Right hindlimb (tissue), 1 donor: Measurements from ENCODE around the gene EEA1.
"Not testable (repeated sequence)": the region's sequence is repeated elsewhere in the genome, so short reads cannot be mapped to it uniquely, and the experiment has no call there.

Source experiments
- DNase-seq: peaks from one replicate; pipeline ENCODE4 v3.0.0-alpha.2; 2018

Gene EEA1

DNA sequence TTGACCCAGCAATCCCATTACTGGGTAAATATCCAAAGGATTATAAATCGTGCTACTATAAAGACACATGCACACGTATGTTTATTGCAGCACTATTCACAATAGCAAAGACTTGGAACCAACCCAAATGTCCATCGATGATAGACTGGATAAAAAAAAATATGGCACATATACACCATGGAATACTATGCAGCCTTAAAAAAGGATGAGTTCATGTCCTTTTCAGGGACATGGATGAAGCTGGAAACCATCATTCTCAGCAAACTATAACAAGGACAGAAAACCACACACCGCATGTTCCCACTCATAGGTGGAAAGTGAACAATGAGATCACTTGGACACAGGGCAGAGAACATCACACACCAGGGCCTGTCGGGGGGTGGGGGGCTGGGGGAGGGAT is 134.7 kb downstream of the EEA1 start:
- not testable (repeated sequence) for DNase-seq

DNA sequence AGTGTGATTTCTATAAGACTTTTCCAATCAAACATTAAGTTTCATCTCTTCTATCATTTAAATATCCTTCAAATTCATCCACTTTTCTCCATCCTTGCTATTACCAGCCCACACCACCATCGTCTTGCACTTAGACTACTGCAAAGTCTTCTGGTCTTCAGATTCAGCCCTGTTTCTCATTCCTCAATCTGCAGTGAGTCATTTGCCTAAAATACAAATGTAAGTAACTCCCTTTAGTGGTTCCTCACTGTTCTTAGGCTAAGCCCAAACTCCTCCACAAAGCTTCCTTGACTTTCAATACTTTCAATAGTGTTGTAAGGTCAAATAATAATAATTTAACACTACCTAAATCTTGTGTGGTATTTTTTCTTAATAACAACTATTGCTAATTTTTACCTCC is 143.1 kb downstream of the EEA1 start:
- DNase-seq, result no peak

GRCh38 chr12:92785563-92785950 is 143.5 kb downstream of the EEA1 start:
- DNase-seq, result no peak

DNA sequence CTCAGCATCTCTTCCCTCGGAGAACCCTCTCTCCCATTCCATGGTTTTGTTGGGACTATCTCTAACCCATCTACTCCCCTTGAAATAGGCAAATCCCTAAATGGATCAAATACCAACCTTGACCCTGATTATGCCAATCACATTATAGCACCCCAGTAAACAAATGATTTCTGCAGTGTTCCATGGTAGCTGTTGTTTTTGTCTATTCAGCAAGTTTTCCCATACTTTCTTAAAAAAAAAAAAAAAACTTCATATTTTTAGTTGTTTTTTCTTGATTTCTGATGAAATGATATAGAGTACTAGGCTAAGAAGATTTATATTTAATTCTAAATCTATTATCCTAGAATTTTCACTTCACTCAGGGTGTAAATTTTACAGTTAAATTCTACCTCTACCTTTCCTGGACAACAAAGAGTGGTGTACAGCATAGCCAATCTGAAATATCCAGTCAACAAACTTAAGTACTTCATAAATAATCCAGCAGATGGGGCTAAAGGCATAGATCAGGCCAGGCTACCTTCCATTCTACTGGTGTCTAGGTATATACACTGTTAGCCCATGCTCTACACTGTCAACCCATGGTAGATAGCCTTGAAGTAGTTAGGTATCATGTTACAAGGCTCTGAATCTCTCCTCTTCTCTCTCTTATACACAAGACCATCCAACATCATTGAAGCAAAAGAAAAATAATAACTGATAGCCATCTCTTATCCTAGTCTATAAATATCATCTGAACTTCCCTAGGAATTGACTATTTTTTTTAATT is 144.1 kb downstream of the EEA1 start:
- DNase-seq, result no peak

- no peak for DNase-seq
Measured at GRCh38 chr12:92784356-92784755, 144.7 kb downstream of the EEA1 start.

- DNase-seq, result no peak
Measured at GRCh38 chr12:92779902-92780301, 149.2 kb downstream of the EEA1 start.

- no peak for DNase-seq
Measured at GRCh38 chr12:92778525-92778924, 150.6 kb downstream of the EEA1 start.

DNA sequence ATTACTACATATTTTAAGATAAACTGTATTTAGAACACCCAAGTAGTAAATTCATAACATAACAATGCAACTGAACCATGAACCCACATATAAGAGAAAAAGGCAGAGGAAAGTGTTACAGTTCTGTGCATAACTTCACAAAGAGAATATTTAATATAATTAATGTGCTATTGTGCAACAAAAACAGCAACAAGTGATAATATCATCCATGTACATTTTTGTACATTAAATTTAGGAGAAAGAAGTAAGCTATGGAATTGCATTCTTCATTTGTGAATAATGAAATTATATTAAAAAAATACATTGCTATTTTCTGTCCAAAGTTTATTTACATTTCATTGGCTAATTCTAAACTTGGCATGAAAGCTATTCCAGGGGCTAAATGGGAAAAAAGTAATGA is 153.7 kb downstream of the EEA1 start:
- no peak for DNase-seq

- no peak for DNase-seq
Measured at GRCh38 chr12:92771001-92771400, 158.1 kb downstream of the EEA1 start.

- no peak for DNase-seq
Measured at GRCh38 chr12:92769124-92769901, 159.8 kb downstream of the EEA1 start.

DNA sequence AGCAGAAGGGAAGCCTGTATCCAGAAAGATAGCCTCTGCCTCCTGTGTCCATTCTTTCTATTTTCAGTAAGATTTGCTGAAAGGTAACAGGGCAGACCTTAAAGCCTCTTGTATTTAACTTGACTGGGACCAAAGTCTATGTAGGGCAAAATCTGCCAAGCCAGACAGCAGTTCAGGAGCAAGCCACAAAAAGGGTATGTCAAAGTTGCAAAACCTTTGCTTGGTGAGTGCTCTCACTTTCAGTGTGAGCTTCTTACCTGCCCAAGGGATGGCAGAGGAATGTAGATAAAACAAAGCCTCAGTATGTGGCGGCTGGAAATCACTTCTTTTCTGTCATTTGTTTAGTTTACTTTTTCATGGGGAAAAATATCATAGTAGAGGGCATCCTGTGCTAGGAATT is 163.2 kb downstream of the EEA1 start:
- no peak for DNase-seq

DNA sequence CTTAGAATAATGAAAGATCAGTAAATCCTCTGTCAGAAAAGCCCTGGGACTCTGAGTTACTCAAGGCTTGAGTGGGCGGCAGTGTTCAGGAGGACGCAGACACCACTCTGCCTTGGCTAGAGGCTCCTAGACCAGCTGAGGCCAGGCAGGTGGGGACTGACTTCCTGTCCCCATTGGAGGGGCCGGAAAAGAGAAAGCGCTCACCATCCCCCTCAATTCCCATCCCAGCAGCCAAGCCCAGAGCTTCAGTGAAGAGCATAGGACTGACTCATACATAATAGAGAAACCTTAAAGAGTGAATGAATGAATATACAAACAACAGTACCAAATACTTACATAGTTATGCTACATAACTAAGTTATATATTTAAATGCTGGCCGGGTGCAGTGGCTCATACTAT is 164.3 kb downstream of the EEA1 start:
- DNase-seq, result peak; percentile 75

- DNase-seq, result no peak
Measured at GRCh38 chr12:92762773-92763172, 166.3 kb downstream of the EEA1 start.

- DNase-seq, result no peak
Measured at GRCh38 chr12:92759634-92760268, 169.3 kb downstream of the EEA1 start.

DNA sequence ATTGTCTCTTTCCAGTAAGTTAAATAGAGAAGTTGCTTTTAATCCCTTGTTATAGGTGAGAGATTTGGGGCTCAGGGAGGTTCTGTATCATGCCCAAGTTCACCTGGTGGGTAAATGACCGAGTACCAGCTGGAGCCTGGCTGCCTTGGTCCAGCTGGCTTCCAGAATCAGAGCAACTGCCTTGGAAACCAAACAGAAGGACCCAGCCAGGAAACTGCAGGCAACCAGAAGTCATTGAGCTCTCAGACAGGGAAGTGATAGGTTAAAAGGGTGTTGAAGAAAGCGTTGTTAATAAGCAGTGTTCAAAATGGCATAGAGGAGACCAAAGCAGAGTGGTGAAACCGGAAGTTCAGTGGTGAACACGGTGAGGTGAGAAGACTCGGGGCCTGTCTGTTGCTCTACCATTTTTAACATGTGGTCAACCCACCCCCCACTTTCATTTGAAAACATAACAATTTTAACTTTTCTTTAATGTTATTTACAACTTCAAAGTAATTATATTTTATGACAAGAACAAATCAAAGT is 171.4 kb downstream of the EEA1 start:
- DNase-seq, result no peak

DNA sequence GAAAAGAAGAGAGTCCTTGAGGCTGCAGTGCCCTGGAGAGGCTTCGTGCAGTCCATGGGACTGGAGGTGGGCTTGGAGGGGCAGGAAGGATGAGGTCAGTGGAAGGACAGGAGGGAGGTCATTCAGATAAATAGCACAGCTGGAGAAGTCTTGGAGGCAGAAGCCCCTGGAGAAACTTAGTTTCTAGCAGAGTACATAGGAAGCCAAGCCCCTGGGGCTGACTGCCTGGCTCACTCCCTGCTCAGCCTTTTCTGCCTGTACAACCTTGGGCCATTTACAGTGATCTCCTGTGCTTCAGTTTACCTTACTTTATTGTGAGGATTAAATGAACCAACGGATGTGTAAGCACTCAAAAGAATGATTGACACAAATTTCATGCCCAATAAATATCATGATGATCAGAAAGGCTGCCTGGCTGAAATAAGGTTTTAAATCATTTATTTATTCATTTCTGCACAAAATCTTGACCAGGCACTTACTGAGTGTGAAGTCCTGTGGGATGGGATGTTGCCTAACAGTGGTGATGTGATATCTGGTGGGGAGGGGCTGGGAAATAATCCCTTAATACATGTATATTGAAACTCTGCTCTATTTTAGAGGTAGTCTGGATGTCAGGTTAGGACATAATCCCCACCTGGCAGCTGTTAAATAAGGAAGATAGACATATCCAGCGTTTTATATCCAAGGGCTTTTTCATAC is 172.0 kb downstream of the EEA1 start:
- DNase-seq, result no peak

DNA sequence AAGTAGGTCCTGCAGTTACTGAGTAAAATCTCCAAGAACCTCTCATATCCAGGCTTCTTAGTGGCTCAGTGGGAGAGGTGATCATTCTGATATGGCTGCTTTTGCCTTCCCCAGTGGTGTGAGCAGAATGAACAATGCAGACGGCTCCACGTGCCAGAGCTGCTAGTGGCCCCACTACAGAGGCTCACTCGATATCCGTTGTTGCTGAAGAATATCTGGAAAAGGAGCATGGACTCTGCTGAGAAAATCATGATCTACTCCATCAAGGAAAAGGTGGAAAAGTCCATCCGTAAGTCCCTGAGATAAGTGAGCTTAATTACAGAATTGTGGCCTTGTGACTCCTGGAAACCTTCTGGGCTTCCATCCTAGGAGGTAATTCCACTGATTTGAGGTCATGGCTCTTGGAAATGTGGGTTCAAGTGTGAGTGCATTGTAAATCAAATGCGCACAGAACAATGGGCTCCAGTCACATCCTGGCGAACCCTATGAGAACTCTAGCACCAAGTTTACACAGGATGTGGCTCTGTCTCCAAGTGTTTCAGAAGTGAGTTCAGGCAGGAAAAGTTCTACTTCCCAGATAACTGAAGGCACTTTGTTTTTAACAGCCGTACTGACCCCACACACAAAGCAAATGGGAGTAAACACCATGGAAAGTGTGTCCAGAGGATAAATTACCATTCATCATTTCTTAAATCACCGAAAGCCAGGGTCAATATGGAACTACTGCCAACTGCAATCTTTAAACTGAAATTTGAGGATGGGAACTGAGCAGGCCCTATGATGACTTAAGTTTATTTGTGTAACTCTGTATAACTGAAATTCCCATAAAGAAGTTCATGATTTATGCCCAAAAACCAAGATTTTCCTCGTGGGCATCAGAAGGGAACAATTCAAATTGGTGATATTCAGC is 174.9 kb downstream of the EEA1 start:
- no peak for DNase-seq

GRCh38 chr12:92749691-92750090 is 179.4 kb downstream of the EEA1 start:
- DNase-seq, result not testable (repeated sequence)

GRCh38 chr12:92747151-92747550 is 181.9 kb downstream of the EEA1 start:
- no peak for DNase-seq

DNA sequence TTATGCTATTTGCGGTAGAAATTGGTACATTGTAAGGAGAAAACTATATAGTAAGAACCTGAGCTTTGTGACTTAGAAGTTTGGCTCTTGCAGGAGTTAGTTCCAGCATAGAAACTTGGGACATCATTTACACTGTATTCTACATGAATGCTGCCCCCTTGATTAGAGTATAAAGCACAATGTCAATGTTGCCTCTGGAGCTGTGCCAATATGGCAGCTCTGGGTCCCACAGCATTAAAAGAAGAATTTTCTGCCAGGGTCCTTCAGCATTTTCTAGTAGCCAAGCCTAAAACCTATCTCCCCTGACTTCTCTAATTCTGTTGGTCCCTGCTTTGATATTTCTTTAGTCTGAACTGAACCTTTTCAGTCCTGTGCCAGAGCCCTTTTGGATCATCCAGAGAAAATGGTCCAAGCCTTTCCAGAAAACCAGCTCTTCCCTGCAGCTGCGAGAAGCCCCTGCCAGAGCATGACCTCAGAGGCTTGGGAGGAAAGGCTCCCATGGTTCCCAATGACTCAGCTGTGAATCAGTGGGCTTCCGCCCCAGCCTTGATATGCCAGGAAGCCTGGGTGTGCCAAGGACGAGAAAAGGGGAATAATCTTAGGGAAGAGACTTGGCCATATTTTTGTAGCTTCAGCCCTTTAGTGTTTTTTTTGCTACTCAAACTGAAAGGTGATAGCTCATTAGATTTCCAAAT is 183.1 kb downstream of the EEA1 start:
- DNase-seq, result peak; percentile 94

- no peak for DNase-seq
Measured at GRCh38 chr12:92743026-92743425, 186.1 kb downstream of the EEA1 start.
